ENCODE results near the gene LDLRAP1.

LDLRAP1 gene

GRCh38 chr1:25517476-25518394 is 25.7 kb upstream of the LDLRAP1 start:
- H3K27ac ChIP-seq (ENCODE audit: low read depth, low read length, poor library complexity, severe bottlenecking), result no peak overlapping the region
- H3K27me3 ChIP-seq (ENCODE audit: insufficient read depth, low read length), result peaks cover 2% of the 10 kb centered on the region; the same call in 1 of the 2 replicates
- no peak overlapping the region for H2AFZ ChIP-seq (ENCODE audit: low read length)
- H3K36me3 ChIP-seq (ENCODE audit: insufficient read depth, low read length), result no peaks in the 10 kb centered on the region
- H3K9me3 ChIP-seq (ENCODE audit: low read length), result no peaks in the 10 kb centered on the region
- no peak overlapping the region for H3K9ac ChIP-seq (ENCODE audit: low read length)
- H3K4me2 ChIP-seq (ENCODE audit: low read length), result no peak overlapping the region
- no peaks in the 10 kb centered on the region for H3K4me1 ChIP-seq (ENCODE audit: insufficient read depth, low read length, severe bottlenecking)
- no peak overlapping the region for H3K4me3 ChIP-seq (ENCODE audit: low read depth, low read length, poor library complexity, severe bottlenecking)
- no peaks in the 10 kb centered on the region for H3K79me2 ChIP-seq (ENCODE audit: insufficient read depth, low read length)
- H4K20me1 ChIP-seq (ENCODE audit: insufficient read depth, low read length), result no peaks in the 10 kb centered on the region
- TF ChIP-seq CTCF (IDR thresholded peaks at IDR 0.05; ENCODE audit: low read length) (no peak), EZH2 (IDR thresholded peaks at IDR 0.05; ENCODE audit: borderline replicate concordance, low read length) (no peak)
- no peaks in the 10 kb centered on the region for H3F3A ChIP-seq (ENCODE audit: insufficient read depth, low read length)
- H3K9me2 ChIP-seq (ENCODE audit: low read depth, low read length), result no peaks in the 10 kb centered on the region

- no peak for TF ChIP-seq CTCF (IDR thresholded peaks at IDR 0.05; ENCODE audit: low read length)
- TF ChIP-seq EZH2 (IDR thresholded peaks at IDR 0.05; ENCODE audit: borderline replicate concordance, low read length), result no peak
- H3F3A ChIP-seq (ENCODE audit: insufficient read depth, low read length), result no peaks in the 10 kb centered on the region
- no peaks in the 10 kb centered on the region for H3K9me3 ChIP-seq (ENCODE audit: low read length)
- H3K36me3 ChIP-seq (ENCODE audit: insufficient read depth, low read length), result no peaks in the 10 kb centered on the region
- H3K79me2 ChIP-seq (ENCODE audit: insufficient read depth, low read length), result no peaks in the 10 kb centered on the region
- no peak overlapping the region for H3K4me3 ChIP-seq (ENCODE audit: low read depth, low read length, poor library complexity, severe bottlenecking)
- 0 out of 2 replicates have a peak, but pooled peaks cover 7% of the 10 kb centered on the region for H3K27me3 ChIP-seq (ENCODE audit: insufficient read depth, low read length)
- H3K27ac ChIP-seq (ENCODE audit: low read depth, low read length, poor library complexity, severe bottlenecking), result no peak overlapping the region
- no peak overlapping the region for H3K9ac ChIP-seq (ENCODE audit: low read length)
- no peak overlapping the region for H2AFZ ChIP-seq (ENCODE audit: low read length)
- H3K4me2 ChIP-seq (ENCODE audit: low read length), result no peak overlapping the region
- H4K20me1 ChIP-seq (ENCODE audit: insufficient read depth, low read length), result no peaks in the 10 kb centered on the region
- H3K9me2 ChIP-seq (ENCODE audit: low read depth, low read length), result no peaks in the 10 kb centered on the region
- H3K4me1 ChIP-seq (ENCODE audit: insufficient read depth, low read length, severe bottlenecking), result no peaks in the 10 kb centered on the region
Observed at GRCh38 chr1:25519624-25520023, 23.8 kb upstream of the LDLRAP1 start.

- no peak overlapping the region for H2AFZ ChIP-seq (ENCODE audit: low read length)
- no peaks in the 10 kb centered on the region for H3K79me2 ChIP-seq (ENCODE audit: insufficient read depth, low read length)
- no peaks in the 10 kb centered on the region for H3K9me3 ChIP-seq (ENCODE audit: low read length)
- peak; percentile 74 for TF ChIP-seq CTCF (IDR thresholded peaks at IDR 0.05; ENCODE audit: low read length)
- TF ChIP-seq EZH2 (IDR thresholded peaks at IDR 0.05; ENCODE audit: borderline replicate concordance, low read length), result no peak
- H3K4me3 ChIP-seq (ENCODE audit: low read depth, low read length, poor library complexity, severe bottlenecking), result no peak overlapping the region
- H3K27ac ChIP-seq (ENCODE audit: low read depth, low read length, poor library complexity, severe bottlenecking), result no peak overlapping the region
- H4K20me1 ChIP-seq (ENCODE audit: insufficient read depth, low read length), result no peaks in the 10 kb centered on the region
- H3K9ac ChIP-seq (ENCODE audit: low read length), result no peak overlapping the region
- no peak overlapping the region for H3K4me2 ChIP-seq (ENCODE audit: low read length)
- no peaks in the 10 kb centered on the region for H3K9me2 ChIP-seq (ENCODE audit: low read depth, low read length)
- H3K27me3 ChIP-seq (ENCODE audit: insufficient read depth, low read length), result 0 out of 2 replicates have a peak, but pooled peaks cover 12% of the 10 kb centered on the region
- H3K4me1 ChIP-seq (ENCODE audit: insufficient read depth, low read length, severe bottlenecking), result no peaks in the 10 kb centered on the region
- no peaks in the 10 kb centered on the region for H3K36me3 ChIP-seq (ENCODE audit: insufficient read depth, low read length)
- no peaks in the 10 kb centered on the region for H3F3A ChIP-seq (ENCODE audit: insufficient read depth, low read length)
Observed at GRCh38 chr1:25520446-25521061, 22.9 kb upstream of the LDLRAP1 start.
